ENCODE data around the gene SLC25A47. TPM values are rescaled to one million over a fixed set of nuclear protein-coding genes. Genes with fewer than 3 reads are reported as not detected.

SLC25A47 gene
- total and polyA plus RNA-seq, 2 donors (not counting 1 experiment from before 2014, with no cell fraction given), result under 0.01 TPM; not detected in 1

GRCh38 chr14:100350276-100350926, 27.3 kb downstream of the SLC25A47 start:
- H2AFZ ChIP-seq (ENCODE audit: low read length), result no peak overlapping the region
- H3K27me3 ChIP-seq (ENCODE audit: control insufficient read depth, insufficient read depth, low read length), result no peaks in the 10 kb centered on the region
- H3K9ac ChIP-seq (ENCODE audit: insufficient read depth, low read length), result no peak overlapping the region
- H3K9me3 ChIP-seq (ENCODE audit: control insufficient read depth, insufficient read depth, low read depth, low read length), result no peaks in the 10 kb centered on the region
- H4K20me1 ChIP-seq (ENCODE audit: control insufficient read depth, extremely low read depth, insufficient read depth, low read length), result no peaks in the 10 kb centered on the region
- no peak overlapping the region for H3K4me2 ChIP-seq (ENCODE audit: extremely low read depth, insufficient read depth, low read length)
- no peak overlapping the region for H3K27ac ChIP-seq (ENCODE audit: insufficient read depth, low read length)
- no peak overlapping the region for H3K4me3 ChIP-seq (replicated peaks in 1 of 4; ENCODE audit: control extremely low read depth in 1 of 4, insufficient read depth in 1 of 4, low read depth in 3 of 4, low read length in 4 of 4)
- no peak for DNase-seq (ENCODE audit: low read depth in 2 of 2)
- no peaks in the 10 kb centered on the region for H3K79me2 ChIP-seq (ENCODE audit: control insufficient read depth, insufficient read depth, low read length)
- TF ChIP-seq CTCF (conservative IDR thresholded peaks at IDR 0.05 in 1 of 2, IDR thresholded peaks at IDR 0.05 in 1 of 2; ENCODE audit: low read depth in 1 of 2, low read length in 2 of 2) (no peak), EZH2 (IDR thresholded peaks at IDR 0.05; ENCODE audit: low read length, missing control alignments) (no peak)
- no peaks in the 10 kb centered on the region for H3K4me1 ChIP-seq (ENCODE audit: control insufficient read depth, extremely low read depth, insufficient read depth, low read length)
- H3K36me3 ChIP-seq (ENCODE audit: control insufficient read depth, insufficient read depth, low read length), result peaks cover 29% of the 10 kb centered on the region

- H3K79me2 ChIP-seq (ENCODE audit: control insufficient read depth, insufficient read depth, low read length), result no peaks in the 10 kb centered on the region
- H3K4me3 ChIP-seq (replicated peaks in 1 of 4; ENCODE audit: control extremely low read depth in 1 of 4, insufficient read depth in 1 of 4, low read depth in 3 of 4, low read length in 4 of 4), result no peak overlapping the region
- no peak overlapping the region for H3K4me2 ChIP-seq (ENCODE audit: extremely low read depth, insufficient read depth, low read length)
- peaks cover 29% of the 10 kb centered on the region for H3K36me3 ChIP-seq (ENCODE audit: control insufficient read depth, insufficient read depth, low read length)
- H3K9me3 ChIP-seq (ENCODE audit: control insufficient read depth, insufficient read depth, low read depth, low read length), result no peaks in the 10 kb centered on the region
- no peak for DNase-seq (ENCODE audit: low read depth in 2 of 2)
- TF ChIP-seq EZH2 (IDR thresholded peaks at IDR 0.05; ENCODE audit: low read length, missing control alignments), result no peak
- TF ChIP-seq CTCF (conservative IDR thresholded peaks at IDR 0.05 in 1 of 2, IDR thresholded peaks at IDR 0.05 in 1 of 2; ENCODE audit: low read depth in 1 of 2, low read length in 2 of 2), result no peak
- no peaks in the 10 kb centered on the region for H3K27me3 ChIP-seq (ENCODE audit: control insufficient read depth, insufficient read depth, low read length)
- no peak overlapping the region for H3K27ac ChIP-seq (ENCODE audit: insufficient read depth, low read length)
- no peaks in the 10 kb centered on the region for H4K20me1 ChIP-seq (ENCODE audit: control insufficient read depth, extremely low read depth, insufficient read depth, low read length)
- no peaks in the 10 kb centered on the region for H3K4me1 ChIP-seq (ENCODE audit: control insufficient read depth, extremely low read depth, insufficient read depth, low read length)
- H2AFZ ChIP-seq (ENCODE audit: low read length), result no peak overlapping the region
- H3K9ac ChIP-seq (ENCODE audit: insufficient read depth, low read length), result no peak overlapping the region
Measured at GRCh38 chr14:100350986-100351385, 27.8 kb downstream of the SLC25A47 start.

- no peak for TF ChIP-seq CTCF (conservative IDR thresholded peaks at IDR 0.05 in 1 of 2, IDR thresholded peaks at IDR 0.05 in 1 of 2; ENCODE audit: low read depth in 1 of 2, low read length in 2 of 2)
- no peak for TF ChIP-seq EZH2 (IDR thresholded peaks at IDR 0.05; ENCODE audit: low read length, missing control alignments)
- H3K4me2 ChIP-seq (ENCODE audit: extremely low read depth, insufficient read depth, low read length), result no peak overlapping the region
- DNase-seq (ENCODE audit: low read depth in 2 of 2), result no peak
- H4K20me1 ChIP-seq (ENCODE audit: control insufficient read depth, extremely low read depth, insufficient read depth, low read length), result no peaks in the 10 kb centered on the region
- H3K27ac ChIP-seq (ENCODE audit: insufficient read depth, low read length), result no peak overlapping the region
- no peaks in the 10 kb centered on the region for H3K79me2 ChIP-seq (ENCODE audit: control insufficient read depth, insufficient read depth, low read length)
- no peaks in the 10 kb centered on the region for H3K9me3 ChIP-seq (ENCODE audit: control insufficient read depth, insufficient read depth, low read depth, low read length)
- H2AFZ ChIP-seq (ENCODE audit: low read length), result no peak overlapping the region
- H3K36me3 ChIP-seq (ENCODE audit: control insufficient read depth, insufficient read depth, low read length), result peaks cover 13% of the 10 kb centered on the region
- H3K9ac ChIP-seq (ENCODE audit: insufficient read depth, low read length), result no peak overlapping the region
- H3K4me3 ChIP-seq (replicated peaks in 1 of 4; ENCODE audit: control extremely low read depth in 1 of 4, insufficient read depth in 1 of 4, low read depth in 3 of 4, low read length in 4 of 4), result no peak overlapping the region
- H3K4me1 ChIP-seq (ENCODE audit: control insufficient read depth, extremely low read depth, insufficient read depth, low read length), result peaks cover 3% of the 10 kb centered on the region
- H3K27me3 ChIP-seq (ENCODE audit: control insufficient read depth, insufficient read depth, low read length), result no peaks in the 10 kb centered on the region
Measured at GRCh38 chr14:100358396-100358795, 35.3 kb downstream of the SLC25A47 start.
